Neural cell (in vitro differentiated cells): ENCODE measurements around the gene DSCAM.

Experiments
- EP300 ChIP-seq: fragments of 450-650 bp; conservative IDR thresholded peaks from 2 replicates; pipeline ENCODE4 v1.6.1; 2014; ENCODE audit warnings: antibody characterized with exemption, mild to moderate bottlenecking, moderate library complexity; ENCODE audit not compliant: poor library complexity, severe bottlenecking
- EZH2 ChIP-seq: fragments of 200-600, 300-800 bp; shearing (Covaris generic), sonication (generic); IDR thresholded peaks from 2 replicates; pipeline ENCODE4 v1.6.1; 2014; ENCODE audit warnings: antibody characterized with exemption, low read length, borderline replicate concordance, mild to moderate bottlenecking; ENCODE audit not compliant: insufficient read depth, poor library complexity, severe bottlenecking
- POLR2AphosphoS5 ChIP-seq: IDR thresholded peaks from 2 replicates; pipeline ENCODE4 v1.6.1; 2012
- RAD21 ChIP-seq: fragments of 450-650 bp; conservative IDR thresholded peaks from 2 replicates; pipeline ENCODE4 v1.6.1; 2014; ENCODE audit warnings: antibody characterized with exemption, mild to moderate bottlenecking, moderate library complexity
- REST ChIP-seq: IDR thresholded peaks from 2 replicates; pipeline ENCODE4 v1.6.1; 2012; ENCODE audit warnings: borderline replicate concordance
- TAF1 ChIP-seq: IDR thresholded peaks from 2 replicates; pipeline ENCODE4 v1.6.1; 2012; ENCODE audit warnings: low read depth
- TF ChIP-seq, protein P1 (sequence below): fragments of 450-650 bp; IDR thresholded peaks from 2 replicates; pipeline ENCODE4 v1.5.1; 2014; ENCODE audit warnings: antibody characterized with exemption, mild to moderate bottlenecking, moderate library complexity; ENCODE audit not compliant: poor library complexity, severe bottlenecking

GRCh38 chr21:40837456-40837855 is 9.5 kb downstream of the DSCAM start:
- no peak for TF ChIP-seq EZH2
- TF ChIP-seq, protein P1, sequence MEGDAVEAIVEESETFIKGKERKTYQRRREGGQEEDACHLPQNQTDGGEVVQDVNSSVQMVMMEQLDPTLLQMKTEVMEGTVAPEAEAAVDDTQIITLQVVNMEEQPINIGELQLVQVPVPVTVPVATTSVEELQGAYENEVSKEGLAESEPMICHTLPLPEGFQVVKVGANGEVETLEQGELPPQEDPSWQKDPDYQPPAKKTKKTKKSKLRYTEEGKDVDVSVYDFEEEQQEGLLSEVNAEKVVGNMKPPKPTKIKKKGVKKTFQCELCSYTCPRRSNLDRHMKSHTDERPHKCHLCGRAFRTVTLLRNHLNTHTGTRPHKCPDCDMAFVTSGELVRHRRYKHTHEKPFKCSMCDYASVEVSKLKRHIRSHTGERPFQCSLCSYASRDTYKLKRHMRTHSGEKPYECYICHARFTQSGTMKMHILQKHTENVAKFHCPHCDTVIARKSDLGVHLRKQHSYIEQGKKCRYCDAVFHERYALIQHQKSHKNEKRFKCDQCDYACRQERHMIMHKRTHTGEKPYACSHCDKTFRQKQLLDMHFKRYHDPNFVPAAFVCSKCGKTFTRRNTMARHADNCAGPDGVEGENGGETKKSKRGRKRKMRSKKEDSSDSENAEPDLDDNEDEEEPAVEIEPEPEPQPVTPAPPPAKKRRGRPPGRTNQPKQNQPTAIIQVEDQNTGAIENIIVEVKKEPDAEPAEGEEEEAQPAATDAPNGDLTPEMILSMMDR = no peak
- no peak for TF ChIP-seq TAF1
- TF ChIP-seq POLR2AphosphoS5 = no peak
- TF ChIP-seq EP300 = no peak
- no peak for TF ChIP-seq REST
- TF ChIP-seq RAD21 = no peak
